Measurements from ENCODE around the gene KDM4E.

- TF ChIP-seq CTCF (IDR thresholded peaks at IDR 0.05 in 2 of 3, conservative IDR thresholded peaks at IDR 0.05 in 1 of 3; ENCODE audit: control insufficient read depth in 2 of 3, extremely low read depth in 1 of 3, insufficient read depth in 1 of 3, low read depth in 3 of 3, low read length in 3 of 3) (no peak), ZNF687 (IDR thresholded peaks at IDR 0.05) (no peak), CEBPB (IDR thresholded peaks at IDR 0.05; ENCODE audit: borderline replicate concordance in 1 of 2, low read depth in 2 of 2, low read length in 2 of 2) (no peak), BMI1 (IDR thresholded peaks at IDR 0.05; ENCODE audit: borderline replicate concordance) (no peak), NKRF (conservative IDR thresholded peaks at IDR 0.05) (no peak), NR2F1 (conservative IDR thresholded peaks at IDR 0.05) (no peak), PKNOX1 (IDR thresholded peaks at IDR 0.05) (no peak), POLR2AphosphoS5 (IDR thresholded peaks at IDR 0.05; ENCODE audit: low read length) (no peak), GABPA (IDR thresholded peaks at IDR 0.05; ENCODE audit: low read depth) (no peak), YY1 (IDR thresholded peaks at IDR 0.05; ENCODE audit: low read depth, low read length) (no peak), SREBF1 (IDR thresholded peaks at IDR 0.05; ENCODE audit: low read length) (no peak)
These were observed 31.6 kb upstream of the KDM4E start for GRCh38 chr11:94993400-94993943.

Measured in GM12878 (cell line).